Esophagus (tissue), 2 donors: ENCODE results near the gene SPIRE2. TPM values are rescaled to one million over a fixed set of nuclear protein-coding genes. Genes with fewer than 3 reads are reported as not detected.

Source experiments
- H3K27ac ChIP-seq, 2 donors: one replicate each; pipeline ENCODE4 v1.5.1; 2013; ENCODE audit warnings: low read depth in 2 of 2, mild to moderate bottlenecking in 2 of 2, inconsistent platforms in 1 of 2, low read length in 1 of 2, moderate library complexity in 1 of 2
- H3K27me3 ChIP-seq, 2 donors: one replicate each; pipeline ENCODE4 v1.6.1; 2013; ENCODE audit warnings: low read length in 2 of 2, control low read depth in 1 of 2, mild to moderate bottlenecking in 1 of 2; ENCODE audit not compliant: insufficient read depth in 2 of 2, control insufficient read depth in 1 of 2
- H3K36me3 ChIP-seq, 2 donors: one replicate each; pipeline ENCODE4 v1.6.1; 2013; ENCODE audit warnings: low read length in 1 of 2; ENCODE audit not compliant: control insufficient read depth in 2 of 2, insufficient read depth in 2 of 2
- H3K4me1 ChIP-seq, 2 donors: one replicate each; pipeline ENCODE4 v1.6.1; 2013; ENCODE audit warnings: low read length in 1 of 2; ENCODE audit not compliant: control insufficient read depth in 2 of 2, insufficient read depth in 2 of 2
- H3K4me3 ChIP-seq, 2 donors: one replicate each; pipeline ENCODE4 v1.5.1; 2013; ENCODE audit warnings: low read length in 2 of 2, mild to moderate bottlenecking in 2 of 2, low read depth in 1 of 2, moderate library complexity in 1 of 2
- H3K9me3 ChIP-seq, 2 donors: one replicate each; pipeline ENCODE4 v1.6.1; 2013; ENCODE audit warnings: mild to moderate bottlenecking in 2 of 2, low read depth in 1 of 2, low read length in 1 of 2, moderate library complexity in 1 of 2; ENCODE audit not compliant: control insufficient read depth in 2 of 2, insufficient read depth in 1 of 2
- WGBS, 2 donors: extraction: QIAGEN DNeasy Blood & Tissue Kit; methylation state at CpG; one replicate each; pipeline ENCODE4 v1.1.7; 2013; 5-methylcytosine and 5-hydroxymethylcytosine counted together
- polyA plus RNA-seq, 2 donors: library from polyadenylated mRNA; stranded (reverse); fragments of 200-250 nt; gene quantifications; one replicate each; pipeline ENCODE4 v1.2.3, GENCODE V29; 2013
- donor health status: healthy with polysubstance abuse.
- donor health status: Bipolar disorder and iron deficiency.

SPIRE2 gene
- polyA plus RNA-seq, 2 donors: 3.6 to 6.4 TPM

- H3K4me3 ChIP-seq: peak within 1 kb of the TSS; percentile 5 to 6
- no peaks in the 10 kb centered on the region for H3K9me3 ChIP-seq
- H3K36me3 ChIP-seq: peaks cover 0 to under 1% of the 10 kb centered on the region in 2 donors
- H3K27me3 ChIP-seq: peaks cover 0 to 3% of the 10 kb centered on the region in 2 donors
- no peak within 1 kb of the TSS for H3K27ac ChIP-seq
- peaks cover 10 to 22% of the 10 kb centered on the region in 2 donors for H3K4me1 ChIP-seq
- 7 to 10% methylated on average over 23 of the region's 23 CpGs for WGBS, 2 donors
Observed at GRCh38 chr16:89918453-89919347, 90.4 kb downstream of the SPIRE2 start, which contains the start of gene MC1R. MC1R (plus strand) TSS chr16:89918862; CDS start chr16:89919259, 397 bp downstream.

- peaks cover 0 to 9% of the 10 kb centered on the region in 2 donors for H3K27me3 ChIP-seq
- 89% methylated on average over 52 of the region's 52 CpGs for WGBS, 2 donors
- H3K9me3 ChIP-seq: no peaks in the 10 kb centered on the region
Observed at GRCh38 chr16:89919535-89920406, 91.5 kb downstream of the SPIRE2 start.

GRCh38 chr16:89920723-89921122, 92.4 kb downstream of the SPIRE2 start:
- H3K4me1 ChIP-seq: peaks cover 10 to 27% of the 10 kb centered on the region in 2 donors
- whole genome bisulfite sequencing, 2 donors: 38 to 40% methylated on average over 6 of the region's 6 CpGs
- no peak overlapping the region for H3K4me3 ChIP-seq
- H3K27ac ChIP-seq: no peak overlapping the region
- H3K36me3 ChIP-seq: no peaks in the 10 kb centered on the region
- H3K9me3 ChIP-seq: no peaks in the 10 kb centered on the region
- H3K27me3 ChIP-seq: peaks cover 0 to 9% of the 10 kb centered on the region in 2 donors

More at GRCh38 chr16:89919535-89920406, 91.5 kb downstream of the SPIRE2 start:
- no peaks in the 10 kb centered on the region for H3K36me3 ChIP-seq
- H3K27ac ChIP-seq: no peak overlapping the region
- H3K4me3 ChIP-seq: no peak overlapping the region
- H3K4me1 ChIP-seq: peaks cover 10 to 22% of the 10 kb centered on the region in 2 donors

Other genes starting within 250 kb of the SPIRE2 start
- gene DPEP1, start 214.8 kb upstream of the SPIRE2 start, polyA plus RNA-seq: under 1 TPM in 1 of 2 donors, not detected in 1; 0.05 TPM
- 10 to 100 TPM; 58.8 to 71.9 TPM for gene CHMP1A, start 170.8 kb upstream of the SPIRE2 start, polyA plus RNA-seq
- 1 to 10 TPM; 3.5 to 5.4 TPM for gene SPATA33, start 170.6 kb upstream of the SPIRE2 start, polyA plus RNA-seq
- gene CDK10, start 141.8 kb upstream of the SPIRE2 start, polyA plus RNA-seq: 10 to 100 TPM; 49.2 to 88.8 TPM
- 1 to 10 TPM; 4.8 to 6.5 TPM for gene SPATA2L, start 126.8 kb upstream of the SPIRE2 start, polyA plus RNA-seq
- 10 to 100 TPM; 26.4 to 37.5 TPM for gene VPS9D1, start 107.6 kb upstream of the SPIRE2 start, polyA plus RNA-seq
- 10 to 100 TPM; 23.2 to 42.3 TPM for gene ZNF276, start 106.9 kb upstream of the SPIRE2 start, polyA plus RNA-seq
- gene FANCA, start 11.8 kb upstream of the SPIRE2 start, polyA plus RNA-seq: 10 to 100 TPM in 1 of 2 donors, 1 to 10 TPM in 1; 9.9 to 18.6 TPM
- gene TCF25, start 45.1 kb downstream of the SPIRE2 start, polyA plus RNA-seq: 10 to 100 TPM; 76.3 to 83.2 TPM
- 1 to 10 TPM; 1.3 to 3.3 TPM for gene MC1R, start 90.4 kb downstream of the SPIRE2 start, polyA plus RNA-seq
- 1 to 10 TPM in 1 of 2 donors, under 1 TPM in 1; 0.16 to 1.5 TPM for gene TUBB3, start 94.9 kb downstream of the SPIRE2 start, polyA plus RNA-seq
- gene DEF8, start 120.3 kb downstream of the SPIRE2 start, polyA plus RNA-seq: 10 to 100 TPM; 47.0 to 47.2 TPM
- 10 to 100 TPM; 17.9 TPM for gene DBNDD1, start 191.0 kb downstream of the SPIRE2 start, polyA plus RNA-seq
- not detected for gene PRDM7, start 248.9 kb downstream of the SPIRE2 start, polyA plus RNA-seq